HG03103 (cell line): ENCODE results near the gene TSPYL1.
"Not testable (repeated sequence)": the region's sequence is repeated elsewhere in the genome, so short reads cannot be mapped to it uniquely, and the experiment has no call there.

Experiments
- ATAC-seq: cut with Tn5 transposase; IDR thresholded peaks from one replicate; pipeline ENCODE4 v1.9.1; 2021; ENCODE audit warnings: low read depth; ENCODE audit not compliant: unreplicated experiment

The TSPYL1 gene

GRCh38 chr6:116298973-116299372 is 19.2 kb upstream of the TSPYL1 start:
- no peak for ATAC-seq

- ATAC-seq = no peak
Measured at GRCh38 chr6:116298273-116298672, 18.5 kb upstream of the TSPYL1 start.

GRCh38 chr6:116292553-116292952 is 12.8 kb upstream of the TSPYL1 start:
- no peak for ATAC-seq

GRCh38 chr6:116291701-116292396 is 12.1 kb upstream of the TSPYL1 start:
- ATAC-seq = no peak

DNA sequence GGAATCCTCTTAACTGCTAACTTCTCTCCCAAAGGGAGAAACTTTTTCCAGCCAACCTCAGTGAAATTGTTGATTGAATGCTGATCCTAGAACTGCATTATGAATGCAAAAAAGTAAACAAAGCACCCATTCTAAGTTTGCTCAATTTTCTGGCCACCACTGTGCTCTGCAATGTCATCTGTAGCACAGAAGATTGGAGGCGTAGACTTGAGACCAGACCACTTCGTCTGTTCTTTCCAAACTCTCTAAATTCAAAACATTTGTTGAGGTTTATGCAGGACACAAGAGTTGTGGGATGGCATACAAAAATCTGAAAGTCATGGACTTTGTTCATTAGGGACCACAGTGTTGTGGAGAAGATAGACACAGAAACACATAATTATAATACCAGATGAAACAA is 11.1 kb upstream of the TSPYL1 start:
- ATAC-seq = no peak

DNA sequence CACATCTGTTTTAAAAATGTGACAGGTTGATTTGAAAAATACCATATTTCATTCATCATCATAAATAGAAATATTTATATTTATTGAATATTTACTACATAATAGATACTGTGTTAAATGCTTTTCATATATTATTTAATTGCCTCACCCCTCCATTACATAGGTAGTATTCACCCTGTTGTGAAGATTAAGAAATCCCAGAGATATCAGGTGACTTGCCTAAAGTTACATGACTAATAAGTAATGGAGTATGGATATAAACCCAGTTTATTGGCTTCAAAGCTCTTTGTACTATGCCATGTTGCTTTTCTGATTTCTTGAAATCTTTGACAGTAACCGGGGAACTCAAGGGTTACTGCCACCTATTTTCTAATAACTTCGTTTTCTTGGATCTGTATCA is 10.1 kb upstream of the TSPYL1 start:
- no peak for ATAC-seq

- ATAC-seq = no peak
Measured at GRCh38 chr6:116287689-116288282, 8.1 kb upstream of the TSPYL1 start.

DNA sequence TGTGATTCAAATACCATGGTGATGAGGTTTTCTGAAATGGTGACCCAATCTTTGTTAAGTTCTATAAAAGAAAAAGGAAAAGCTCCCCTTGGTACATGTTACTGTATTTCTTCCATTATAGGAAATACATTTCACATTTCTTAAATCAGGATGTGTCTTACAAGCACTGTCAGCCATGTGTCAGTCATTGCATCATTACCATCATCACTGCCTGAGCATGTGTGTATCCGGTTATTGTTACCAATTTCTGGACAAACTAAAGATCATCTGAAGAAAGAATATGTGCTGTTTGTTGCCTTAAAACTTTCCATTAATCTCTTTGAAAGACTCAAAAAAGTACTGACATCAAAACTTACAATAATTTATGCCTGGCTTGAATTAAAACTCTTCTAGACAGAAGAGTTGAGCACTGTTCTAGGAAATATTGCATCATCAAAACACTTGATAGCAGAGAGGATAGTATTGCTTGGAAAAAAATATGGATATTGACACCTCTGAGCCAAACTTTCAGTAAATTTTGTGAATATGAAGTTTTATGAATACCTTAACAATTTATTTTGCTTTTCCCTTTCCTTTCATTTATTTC is 7.1 kb upstream of the TSPYL1 start:
- no peak for ATAC-seq

DNA sequence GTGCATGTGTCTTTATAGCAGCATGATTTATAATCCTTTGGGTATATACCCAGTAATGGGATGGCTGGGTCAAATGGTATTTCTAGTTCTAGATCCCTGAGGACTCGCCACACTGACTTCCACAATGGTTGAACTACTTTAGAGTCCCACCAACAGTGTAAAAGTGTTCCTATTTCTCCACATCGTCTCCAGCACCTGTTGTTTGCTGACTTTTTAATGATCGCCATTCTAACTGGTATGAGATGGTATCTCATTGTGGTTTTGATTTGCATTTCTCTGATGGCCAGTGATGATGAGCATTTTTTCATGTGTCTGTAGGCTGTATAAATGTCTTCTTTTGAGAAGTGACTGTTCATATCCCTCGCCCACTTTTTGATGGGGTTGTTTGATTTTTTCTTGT is 5.3 kb upstream of the TSPYL1 start:
- ATAC-seq = not testable (repeated sequence)

DNA sequence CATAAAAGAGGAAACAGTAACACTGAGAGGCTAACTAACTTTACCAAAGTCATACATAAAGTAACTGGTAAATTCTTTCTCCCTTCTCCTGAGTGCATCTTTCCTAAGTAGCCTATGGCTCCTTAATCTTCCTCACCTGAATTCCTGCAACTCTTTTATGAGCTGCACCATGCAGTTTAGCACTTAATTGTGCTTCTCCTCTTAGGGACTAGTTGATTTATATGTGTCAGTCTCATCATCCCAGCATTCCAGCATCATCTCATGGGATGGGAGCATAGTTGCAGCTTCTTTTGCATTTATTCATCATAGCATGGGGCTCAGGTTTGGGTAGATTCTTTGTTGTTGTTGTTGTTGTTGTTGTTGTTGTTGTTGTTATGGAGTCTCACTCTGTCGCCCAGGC is 3.5 kb upstream of the TSPYL1 start:
- no peak for ATAC-seq

DNA sequence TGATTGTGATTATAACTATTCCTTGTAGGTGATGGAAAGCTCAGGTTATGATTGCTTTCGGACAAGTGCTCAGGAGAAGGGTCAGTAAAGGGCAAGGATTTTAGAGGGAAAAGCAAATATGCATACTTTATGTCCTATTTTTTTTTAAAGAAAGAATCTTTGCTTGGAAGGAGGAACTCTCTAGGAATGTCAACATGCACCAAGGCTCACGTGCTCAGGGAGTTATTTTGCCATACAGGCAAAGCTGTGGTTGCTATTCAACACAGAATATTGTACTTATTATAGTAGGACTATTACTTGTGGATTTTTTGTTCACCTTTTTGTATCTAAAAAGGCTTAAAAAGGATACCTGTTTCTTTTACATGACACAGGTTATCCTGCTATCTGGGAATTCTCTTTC is 3.0 kb upstream of the TSPYL1 start:
- no peak for ATAC-seq

DNA sequence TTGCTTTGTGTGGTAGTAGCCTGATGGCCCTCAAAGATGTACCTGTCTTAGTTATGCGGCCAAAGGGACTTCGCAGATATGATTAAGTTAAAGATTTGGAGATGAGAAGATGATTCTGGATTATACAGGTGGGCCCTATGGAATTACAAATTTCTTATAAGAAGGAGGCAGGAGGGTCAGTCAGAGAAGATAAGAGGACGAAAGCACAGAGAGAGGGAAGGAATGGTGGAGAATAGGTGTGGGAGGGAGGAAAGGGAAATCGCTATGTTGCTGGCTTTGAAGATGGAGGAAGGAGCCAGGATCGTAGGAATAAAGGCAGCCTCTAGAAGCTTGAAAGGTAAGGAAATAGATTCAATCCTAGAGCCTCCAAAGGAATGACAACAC is 1.2 kb upstream of the TSPYL1 start:
- no peak for ATAC-seq

DNA sequence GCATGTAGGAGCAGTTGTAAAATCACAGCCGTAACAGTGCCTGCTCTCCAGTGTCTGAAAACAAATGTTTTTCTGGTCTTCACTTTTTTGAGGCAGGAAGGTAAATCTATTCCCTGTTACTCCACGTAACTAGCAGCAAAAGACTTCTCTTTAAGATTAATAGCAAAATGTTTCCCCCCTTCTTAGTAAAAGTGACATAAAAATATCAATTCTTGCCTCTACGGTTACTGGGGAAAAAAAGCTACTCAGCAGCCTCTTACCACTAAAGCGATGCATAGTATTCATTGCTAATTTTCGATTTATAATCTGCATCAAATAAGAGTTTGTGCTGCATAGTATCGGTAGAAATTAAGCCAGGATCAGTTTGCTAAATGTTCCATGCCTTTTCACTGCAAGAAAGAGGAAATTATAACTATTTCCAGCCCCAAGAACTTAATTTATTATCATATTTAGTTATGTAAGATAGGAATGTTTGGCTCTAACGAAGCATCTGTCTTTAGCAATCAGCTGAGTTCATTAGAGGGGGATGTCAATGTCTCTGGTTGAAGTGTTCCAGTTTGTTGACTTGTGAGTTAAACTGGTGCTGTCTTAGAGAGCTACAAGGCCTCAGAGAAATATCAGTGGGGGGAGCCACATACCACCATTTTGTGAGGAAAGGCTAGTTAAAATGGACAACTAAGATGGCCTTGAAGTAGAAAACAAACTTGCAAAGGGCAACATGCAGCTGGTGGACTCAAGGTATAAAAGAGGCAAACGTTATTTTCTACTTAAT is 617 bp upstream of the TSPYL1 start:
- ATAC-seq = no peak

DNA sequence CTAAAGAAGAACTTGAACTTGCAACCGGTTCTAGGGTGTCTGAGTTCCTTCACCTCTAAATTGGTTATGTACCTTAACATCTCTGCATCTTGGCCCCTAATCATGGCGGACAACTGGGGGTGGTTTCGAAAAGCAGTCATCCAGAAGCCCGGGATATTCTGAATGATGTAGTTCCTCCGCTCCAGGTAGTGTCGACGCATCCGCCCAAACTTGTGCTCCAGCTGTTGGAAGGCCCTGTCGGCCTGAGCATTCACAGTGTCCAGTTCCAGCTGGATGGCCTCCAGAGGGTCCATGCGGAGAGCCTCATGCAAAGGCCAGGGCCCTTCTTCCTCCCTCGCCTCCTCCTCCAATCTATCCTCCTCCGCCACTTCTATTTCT is 887 bp downstream of the TSPYL1 start:
- ATAC-seq = no peak

DNA sequence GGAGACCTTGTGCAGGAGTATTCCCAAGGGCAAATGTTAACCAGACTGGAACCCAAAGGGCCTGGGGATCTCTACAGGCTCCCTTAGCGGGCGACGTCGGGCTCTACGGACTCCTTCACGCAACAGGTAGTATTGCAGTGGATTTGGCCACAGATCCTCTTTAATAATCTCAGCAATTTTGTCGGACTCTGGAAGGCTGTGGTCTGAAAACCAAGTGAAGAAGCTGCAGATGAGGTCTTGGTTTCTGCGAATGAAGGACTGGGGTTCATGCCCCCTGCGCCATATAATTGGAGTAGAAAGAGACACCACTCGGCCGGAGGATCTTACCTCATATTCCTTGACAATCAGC is 1.3 kb downstream of the TSPYL1 start:
- ATAC-seq = no peak

DNA sequence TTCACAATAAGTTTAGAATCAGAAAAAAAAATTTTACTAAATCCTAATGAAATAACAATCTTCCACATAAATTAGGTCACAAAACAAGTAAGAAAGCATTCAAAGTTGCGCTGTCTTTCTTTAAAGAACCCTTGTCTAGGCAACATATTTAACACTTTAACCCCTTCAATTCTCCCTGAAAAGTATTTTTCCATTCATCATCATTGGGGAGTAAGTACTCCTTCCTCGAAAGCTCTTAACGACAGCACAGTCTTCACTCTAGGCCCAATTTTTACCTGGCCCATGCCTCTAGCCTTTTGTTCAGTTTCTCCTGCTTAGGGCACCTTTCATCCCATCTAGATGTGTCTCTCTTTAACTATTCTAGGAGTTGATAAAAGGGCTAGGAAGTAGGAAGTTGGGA is 2.6 kb downstream of the TSPYL1 start:
- ATAC-seq = no peak

- ATAC-seq = no peak
Measured at GRCh38 chr6:116271149-116271708, 8.5 kb downstream of the TSPYL1 start.

GRCh38 chr6:116268589-116269293 is 11.0 kb downstream of the TSPYL1 start:
- ATAC-seq = peak; percentile 83

DNA sequence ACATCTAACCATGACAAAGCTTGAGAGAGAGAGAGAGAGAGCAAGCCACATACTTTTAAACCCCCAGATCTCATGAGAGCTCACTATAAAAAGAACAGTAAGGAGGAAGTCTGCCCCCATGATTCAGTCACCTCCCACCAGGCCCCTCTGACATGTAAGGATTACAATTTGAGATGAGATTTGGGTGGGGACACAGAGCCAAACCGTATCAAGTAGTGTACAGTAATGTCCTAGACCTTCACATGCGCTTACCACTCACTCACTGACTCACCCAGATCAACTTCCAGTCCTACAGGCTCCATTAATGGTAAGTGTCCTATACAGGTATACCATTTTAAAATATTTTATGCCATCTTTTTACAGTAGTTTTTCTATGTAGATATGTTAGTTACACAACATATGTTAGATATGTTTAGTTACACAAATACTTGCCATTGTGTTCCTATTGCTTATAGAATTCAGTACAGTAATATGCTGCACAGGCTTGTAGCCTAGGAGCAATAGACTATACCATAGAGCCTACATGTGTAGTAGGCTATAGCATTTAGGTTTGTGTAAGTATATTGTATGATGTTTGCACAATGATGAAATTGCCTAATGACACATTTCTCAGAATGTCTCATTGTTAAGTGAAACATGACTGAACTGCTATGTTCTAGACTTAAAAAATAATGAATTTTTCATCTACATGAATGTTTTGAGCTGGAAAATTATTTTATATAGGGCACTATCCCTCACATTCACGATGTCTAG is 11.7 kb downstream of the TSPYL1 start:
- no peak for ATAC-seq

GRCh38 chr6:116266803-116267202 is 12.9 kb downstream of the TSPYL1 start:
- ATAC-seq = no peak
